Body of pancreas (tissue), 4 donors: ENCODE results near the gene LRRK1.
A peak's percentile ranks its signal among the peaks of the same experiment; 100 is the strongest.

Source experiments
- CTCF ChIP-seq, 7 experiments: fragments of 450-650 bp in 4 of 7; fragments of 200-600 bp in 3 of 7; sonication (generic) in 3 of 7; IDR thresholded peaks; one replicate each; pipeline ENCODE4 v1.5.1; 2016 to 2019; ENCODE audit warnings: antibody characterized with exemption in 7 of 7
- POLR2A ChIP-seq, 3 donors: fragments of 450-650 bp; IDR thresholded peaks; one replicate each; pipeline ENCODE4 v1.6.1; 2016; ENCODE audit warnings: antibody characterized with exemption in 3 of 3, mild to moderate bottlenecking in 2 of 3

DNA sequence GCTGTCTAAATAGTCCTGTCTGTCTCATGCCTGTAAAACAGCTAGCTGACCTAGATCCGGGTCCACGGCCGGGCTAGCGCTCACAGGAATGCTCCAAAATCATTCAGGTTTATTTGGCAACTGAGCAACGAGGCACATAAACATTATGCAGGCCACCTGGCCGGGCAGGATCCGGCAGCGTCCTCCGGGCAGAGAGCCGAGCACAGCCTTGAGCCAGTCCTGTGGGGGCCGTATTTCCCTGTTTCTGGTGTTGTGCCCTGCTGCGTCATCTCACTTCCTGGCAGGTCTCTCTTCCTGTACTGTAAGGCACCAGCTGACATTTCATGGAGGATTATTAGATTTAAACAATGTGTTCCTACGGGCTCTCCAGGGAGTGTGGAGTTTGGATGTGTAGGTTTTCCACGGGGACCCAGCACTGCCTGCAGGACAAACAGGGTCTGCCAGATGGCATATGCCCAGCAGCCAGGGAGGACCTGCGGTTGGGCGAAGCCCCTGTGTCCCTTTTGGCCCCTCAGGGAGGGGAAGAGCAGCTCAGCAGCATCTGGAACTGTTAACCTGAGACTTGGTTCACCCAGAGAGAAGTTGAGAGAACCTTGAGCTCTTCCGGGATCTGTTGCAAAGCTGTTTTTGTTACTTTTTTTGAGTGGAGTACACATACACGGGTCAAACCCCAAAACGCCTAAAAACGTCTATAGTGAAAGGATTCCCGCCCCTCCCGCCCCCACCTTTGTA, 16.6 kb upstream of the LRRK1 start:
- TF ChIP-seq CTCF (IDR thresholded peaks at IDR 0.05): peak in 2 of 7 experiments; percentile 8 to 18
- TF ChIP-seq POLR2A (IDR thresholded peaks at IDR 0.05): peak in 2 of 3 donors; percentile 47 to 64
